H1 (cell line): ENCODE measurements around the gene ZNF770. TPM values are rescaled to one million over a fixed set of nuclear protein-coding genes. Genes with fewer than 3 reads are reported as not detected.

Source experiments
- CTCF ChIA-PET: fragments of 300-600 bp; sonication (Branson Sonifier 250); formaldehyde crosslinking; loops from one replicate; lab custom pipeline; 2021; ENCODE audit not compliant: partially characterized antibody; lab: Charles Lee
- POLR2A ChIA-PET: fragments of 300-600 bp; sonication (Branson Sonifier 250); formaldehyde crosslinking; loops from one replicate; lab custom pipeline; 2021; ENCODE audit warnings: inconsistent platforms; ENCODE audit not compliant: partially characterized antibody; lab: Charles Lee
- DNase-seq, 2 experiments: peaks; one replicate each; pipeline versions ENCODE4 v3.0.0 to v3.0.0-alpha.2; 2010 to 2022; ENCODE audit warnings: low spot score in 2 of 2, low read depth in 1 of 2, mixed read lengths in 1 of 2
- FAIRE-seq: peaks from 2 replicates; lab custom pipeline; 2011; peaks lifted over from hg19 to GRCh38; lab: Jason Lieb, UNC
- H2AFZ ChIP-seq: 2 replicates; pipeline ENCODE4 v1.8.1; 2012; ENCODE audit warnings: low read length, inconsistent platforms
- H2AK5ac ChIP-seq: 2 replicates; pipeline ENCODE4 v1.6.1; 2013; ENCODE audit warnings: low read depth, low read length
- H2BK120ac ChIP-seq: replicated peaks from 2 replicates; pipeline ENCODE3; 2013; ENCODE audit warnings: low read depth, low read length, inconsistent platforms
- H2BK12ac ChIP-seq: 2 replicates; pipeline ENCODE4 v1.6.1; 2013; ENCODE audit warnings: low read depth, low read length
- H2BK15ac ChIP-seq: 2 replicates; pipeline ENCODE4 v1.6.1; 2013; ENCODE audit warnings: low read length
- H2BK20ac ChIP-seq: 2 replicates; pipeline ENCODE4 v1.6.1; 2013; ENCODE audit warnings: low read length
- H2BK5ac ChIP-seq: 2 replicates; pipeline ENCODE4 v1.6.1; 2013; ENCODE audit warnings: low read depth, low read length
- H3K14ac ChIP-seq: 2 replicates; pipeline ENCODE4 v1.6.1; 2013; ENCODE audit warnings: inconsistent platforms; ENCODE audit not compliant: insufficient read length
- H3K18ac ChIP-seq: 2 replicates; pipeline ENCODE4 v1.6.1; 2013; ENCODE audit warnings: low read length; ENCODE audit errors: extremely low read depth
- H3K23ac ChIP-seq: 2 replicates; pipeline ENCODE4 v1.6.1; 2013; ENCODE audit warnings: inconsistent platforms; ENCODE audit not compliant: insufficient read length
- H3K23me2 ChIP-seq: 2 replicates; pipeline ENCODE4 v1.6.1; 2013; ENCODE audit warnings: low read depth, low read length
- H3K27ac ChIP-seq: 2 replicates; pipeline ENCODE4 v1.6.1; 2011; ENCODE audit warnings: low read depth, low read length, inconsistent platforms
- H3K27me3 ChIP-seq, 4 experiments: replicated peaks in 1 of 4; 1 replicate in 1 of 4; 2 replicates in 3 of 4; pipeline versions ENCODE4 v1.6.1 to v1.8.1; 2011 to 2013; ENCODE audit warnings: low read length in 3 of 4, mild to moderate bottlenecking in 3 of 4, inconsistent platforms in 2 of 4, mixed read lengths in 2 of 4, moderate library complexity in 1 of 4; ENCODE audit not compliant: control insufficient read depth in 3 of 4, insufficient read depth in 3 of 4; ENCODE audit errors: extremely low read depth in 1 of 4
- H3K36me3 ChIP-seq, 4 experiments: 2 replicates each; pipeline versions ENCODE4 v1.6.1 to v1.8.1; 2011 to 2013; ENCODE audit warnings: mild to moderate bottlenecking in 4 of 4, low read length in 3 of 4, moderate library complexity in 2 of 4, control low read depth in 1 of 4, inconsistent platforms in 1 of 4; ENCODE audit not compliant: insufficient read depth in 4 of 4, control insufficient read depth in 2 of 4
- H3K4ac ChIP-seq: replicated peaks from 2 replicates; pipeline ENCODE3; 2013; ENCODE audit warnings: low read length, low read depth, mixed read lengths, inconsistent platforms; ENCODE audit not compliant: insufficient read length
- H3K4me1 ChIP-seq, 4 experiments: replicated peaks in 1 of 4; 1 replicate in 1 of 4; 2 replicates in 3 of 4; pipeline versions ENCODE4 v1.6.1 to v1.8.1; 2011 to 2013; ENCODE audit warnings: low read length in 3 of 4, inconsistent platforms in 2 of 4, mixed read lengths in 1 of 4; ENCODE audit not compliant: insufficient read depth in 4 of 4, control insufficient read depth in 3 of 4
- H3K4me2 ChIP-seq, 2 experiments: 2 replicates each; pipeline versions ENCODE4 v1.6.1 to v1.8.1; 2011 to 2013; ENCODE audit warnings: low read depth in 2 of 2, low read length in 2 of 2, control low read depth in 1 of 2, inconsistent platforms in 1 of 2, mild to moderate bottlenecking in 1 of 2; ENCODE audit not compliant: insufficient read depth in 1 of 2
- H3K4me3 ChIP-seq, 4 experiments: fragments of 200-600, 300-600 bp in 1 of 4; sonication (generic), shearing (Covaris generic), sonication (Bioruptor Twin) in 1 of 4; 2 replicates each; pipeline versions ENCODE4 v1.5.1 to v1.8.1; 2011 to 2016; ENCODE audit warnings: low read length in 4 of 4, low read depth in 3 of 4, control low read depth in 2 of 4, inconsistent platforms in 2 of 4, mild to moderate bottlenecking in 2 of 4, mixed read lengths in 1 of 4, moderate library complexity in 1 of 4; ENCODE audit not compliant: insufficient read depth in 2 of 4; ENCODE audit errors: extremely low read depth in 1 of 4
- H3K56ac ChIP-seq: replicated peaks from 2 replicates; pipeline ENCODE3; 2013; ENCODE audit warnings: low read depth, mild to moderate bottlenecking, mixed read lengths, low read length, inconsistent platforms; ENCODE audit not compliant: insufficient read length
- H3K79me1 ChIP-seq: 2 replicates; pipeline ENCODE4 v1.6.1; 2013; ENCODE audit warnings: low read depth, low read length, control low read depth
- H3K79me2 ChIP-seq, 2 experiments: 2 replicates each; pipeline versions ENCODE4 v1.6.1 to v1.8.1; 2012 to 2013; ENCODE audit warnings: low read length in 2 of 2, mild to moderate bottlenecking in 2 of 2, inconsistent platforms in 1 of 2; ENCODE audit not compliant: insufficient read depth in 2 of 2, control insufficient read depth in 1 of 2
- H3K9ac ChIP-seq, 4 experiments: replicated peaks in 1 of 4; 1 replicate in 1 of 4; 2 replicates in 3 of 4; pipeline versions ENCODE4 v1.6.1 to v1.8.1; 2011 to 2013; ENCODE audit warnings: low read depth in 3 of 4, low read length in 3 of 4, control low read depth in 2 of 4, mild to moderate bottlenecking in 2 of 4, moderate library complexity in 2 of 4, inconsistent platforms in 1 of 4; ENCODE audit errors: extremely low read depth in 1 of 4
- H3K9me3 ChIP-seq, 2 experiments: 2 replicates each; pipeline versions ENCODE4 v1.6.1 to v1.8.1; 2012 to 2013; ENCODE audit warnings: mild to moderate bottlenecking in 2 of 2, moderate library complexity in 2 of 2, control low read depth in 1 of 2, inconsistent platforms in 1 of 2, low read depth in 1 of 2, low read length in 1 of 2, mixed read lengths in 1 of 2; ENCODE audit not compliant: insufficient read depth in 2 of 2
- H4K20me1 ChIP-seq, 2 experiments: replicated peaks in 1 of 2; 2 replicates each; pipeline versions ENCODE3 to v1.8.1; 2011 to 2013; ENCODE audit warnings: inconsistent platforms in 2 of 2, low read length in 2 of 2, mild to moderate bottlenecking in 1 of 2; ENCODE audit not compliant: insufficient read depth in 2 of 2, control insufficient read depth in 1 of 2
- H4K5ac ChIP-seq: 2 replicates; pipeline ENCODE4 v1.6.1; 2013; ENCODE audit warnings: low read length, low read depth, mixed read lengths, inconsistent platforms; ENCODE audit not compliant: insufficient read length
- H4K8ac ChIP-seq: 2 replicates; pipeline ENCODE4 v1.8.0; 2013; ENCODE audit warnings: mild to moderate bottlenecking, moderate library complexity, low read length, inconsistent platforms; ENCODE audit not compliant: insufficient read depth; ENCODE audit errors: extremely low read depth
- H4K91ac ChIP-seq: replicated peaks from 2 replicates; pipeline ENCODE3; 2013; ENCODE audit warnings: low read length, mixed read lengths, inconsistent platforms; ENCODE audit not compliant: insufficient read length
- ATF3 ChIP-seq: IDR thresholded peaks from 2 replicates; pipeline ENCODE4 v1.6.1; 2011; ENCODE audit warnings: low read depth, mild to moderate bottlenecking, low read length; ENCODE audit not compliant: insufficient read depth
- CEBPB ChIP-seq: IDR thresholded peaks from 2 replicates; pipeline ENCODE4 v1.6.1; 2012; ENCODE audit warnings: low read depth, low read length
- FOSL1 ChIP-seq: IDR thresholded peaks from 2 replicates; pipeline ENCODE4 v1.6.1; 2011; ENCODE audit warnings: mild to moderate bottlenecking, low read depth, low read length, moderate library complexity; ENCODE audit not compliant: insufficient read depth
- KDM4A ChIP-seq: IDR thresholded peaks from one replicate; pipeline ENCODE4 v1.7.1; 2012; ENCODE audit warnings: low read depth, mild to moderate bottlenecking, moderate library complexity, low read length, inconsistent platforms; ENCODE audit not compliant: severe bottlenecking
- SP4 ChIP-seq: IDR thresholded peaks from 2 replicates; pipeline ENCODE4 v1.6.1; 2012; ENCODE audit warnings: low read length, inconsistent platforms
- polyA plus RNA-seq, 7 experiments: library from polyadenylated mRNA; depleted of rRNA in 3 of 7; stranded (reverse) in 5 of 7; unstranded in 2 of 7; fragments of >200 nt in 5 of 7; fragments of 200-250 nt in 2 of 7; gene quantifications; 1 replicate in 5 of 7; 2 replicates in 1 of 7; 4 replicates in 1 of 7; pipeline versions ENCODE4 v1.2.1 to v1.2.3, GENCODE V29; 2011 to 2013; ENCODE audit warnings: missing spikeins in 2 of 7, mixed read lengths in 2 of 7
- total RNA-seq: library from RNA; stranded (reverse); fragmentation: NEBNext Ultra II Directional; extraction: Animal tissue kit (Norgen Biotek cat#: 25700); gene quantifications from 2 replicates; pipeline ENCODE4 v1.2.1, GENCODE V29; 2021

Gene ZNF770
- total and polyA plus RNA-seq, 2 of the 8 experiments (the other 6 are each of a cell fraction or from before 2014, with no cell fraction given) = 24.8 to 143 TPM

DNA sequence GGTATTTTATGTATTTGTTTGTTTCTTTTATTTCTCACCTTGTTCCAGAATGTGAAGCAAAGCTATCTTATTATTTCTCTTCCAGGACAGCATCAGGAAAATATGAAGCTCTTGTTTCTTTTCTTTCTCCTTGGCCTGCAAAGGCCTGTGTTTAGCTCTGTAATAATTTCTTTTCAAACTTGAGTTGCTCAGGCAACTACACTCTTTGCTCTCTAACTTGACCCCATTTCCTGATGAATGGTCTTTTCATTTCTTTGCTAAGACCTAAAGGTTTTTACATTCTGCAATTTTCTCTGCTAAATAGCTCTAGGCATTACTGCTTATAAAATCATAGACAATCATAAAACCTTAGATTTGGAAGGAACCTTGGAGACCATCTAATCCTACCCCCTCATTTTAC is 26.2 kb upstream of the ZNF770 start:
- H3K36me3 ChIP-seq = no peaks in the 10 kb centered on the region
- no peak overlapping the region for H4K8ac ChIP-seq
- no peak overlapping the region for H3K23ac ChIP-seq
- H2BK120ac ChIP-seq = no peak overlapping the region
- peaks cover 0 to 4% (median 2%) of the 10 kb centered on the region in 4 experiments; a peak in 3 of 7 replicates for H3K4me1 ChIP-seq
- H3K56ac ChIP-seq = no peak overlapping the region
- no peaks in the 10 kb centered on the region for H3K27me3 ChIP-seq
- no peaks in the 10 kb centered on the region for H3K9me3 ChIP-seq
- H3K79me1 ChIP-seq = no peaks in the 10 kb centered on the region
- no peak for TF ChIP-seq SP4
- no peak for TF ChIP-seq FOSL1
- TF ChIP-seq ATF3 = no peak
- no peak for TF ChIP-seq CEBPB
- no peak for TF ChIP-seq KDM4A
- H3K4me3 ChIP-seq = no peak overlapping the region
- no peak overlapping the region for H2BK15ac ChIP-seq
- H3K14ac ChIP-seq = no peak overlapping the region
- H4K91ac ChIP-seq = no peak overlapping the region
- H4K20me1 ChIP-seq = no peaks in the 10 kb centered on the region
- no peak overlapping the region for H3K4me2 ChIP-seq
- DNase-seq = no peak
- no peaks in the 10 kb centered on the region for H3K23me2 ChIP-seq
- no peaks in the 10 kb centered on the region for H3K79me2 ChIP-seq
- no peak overlapping the region for H3K27ac ChIP-seq
- H2BK20ac ChIP-seq = no peak overlapping the region
- H4K5ac ChIP-seq = no peak overlapping the region
- no peak overlapping the region for H3K4ac ChIP-seq
- no peak for FAIRE-seq
- no peak overlapping the region for H2AFZ ChIP-seq
- H2AK5ac ChIP-seq = no peak overlapping the region
- ChIA-PET POLR2A (no interaction called here), CTCF (interaction anchor here (1.0 to 1.3 kb wide), 3 partner anchors 10 to 19 kb away, joined by 3 to 4 read pairs (median 3); no protein-coding TSS in a partner anchor)
- H2BK5ac ChIP-seq = no peak overlapping the region
- H2BK12ac ChIP-seq = no peak overlapping the region
- no peak overlapping the region for H3K18ac ChIP-seq
- H3K9ac ChIP-seq = no peak overlapping the region
